ENCODE data around the gene AFF2. TPM values are rescaled to one million over a fixed set of nuclear protein-coding genes. Genes with fewer than 3 reads are reported as not detected.

The AFF2 gene
- total and polyA plus RNA-seq, 4 donors: 1.2 to 13.0 (median 3.9) TPM

GRCh38 chrX:148523303-148524080, 23.1 kb downstream of the AFF2 start:
- WGBS, 2 donors: 61 to 83% methylated on average over 6 of the region's 6 CpGs

DNA sequence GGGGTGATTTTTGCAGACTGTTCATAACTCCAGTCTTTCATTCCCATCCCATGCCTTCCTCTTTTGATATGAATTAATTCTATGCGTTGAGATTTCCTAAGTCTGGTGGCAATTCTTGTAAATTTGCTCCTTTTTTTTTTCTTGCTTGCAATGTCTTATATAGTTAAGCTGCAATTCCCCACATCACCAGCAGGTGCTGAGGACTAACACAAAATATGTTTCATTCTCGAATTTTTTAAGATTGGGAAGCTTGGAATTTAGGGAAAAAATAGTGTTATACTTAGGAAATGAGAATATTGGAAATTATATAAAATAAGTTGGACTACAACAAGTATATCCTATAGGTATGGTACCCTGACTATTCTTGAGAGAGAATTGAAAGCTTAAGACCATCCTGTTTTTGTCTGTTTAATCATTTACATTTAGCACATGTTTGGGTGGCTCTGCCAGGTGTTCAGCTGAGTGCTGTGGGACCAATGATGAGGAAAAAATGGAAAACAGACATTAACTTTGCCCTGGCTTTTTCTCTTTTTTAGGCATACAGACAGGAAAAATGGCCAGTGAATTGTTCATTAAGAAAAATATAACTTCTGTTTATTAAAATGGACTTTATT, 30.2 kb downstream of the AFF2 start:
- WGBS, 2 donors: 13 to 27% methylated on average over 2 of the region's 2 CpGs
- Histone ChIP-seq H3K4me3 (no peak overlapping the region), H3K9ac (ENCODE audit: insufficient read depth in 1 of 2, low read length in 2 of 2) (no peak overlapping the region), H3K36me3 (ENCODE audit: control insufficient read depth in 4 of 4, insufficient read depth in 4 of 4, low read length in 4 of 4) (no peaks in the 10 kb centered on the region), H3K27me3 (ENCODE audit: control insufficient read depth in 3 of 3, insufficient read depth in 3 of 3, low read length in 2 of 3) (peaks cover 0 to 3% (median 3%) of the 10 kb centered on the region in 3 donors), H3K27ac (ENCODE audit: low read depth in 1 of 2, low read length in 1 of 2) (no peak overlapping the region), H3K9me3 (ENCODE audit: control insufficient read depth in 4 of 4, insufficient read depth in 3 of 4, low read length in 3 of 4) (no peaks in the 10 kb centered on the region), H3K4me1 (ENCODE audit: control insufficient read depth in 5 of 5, insufficient read depth in 5 of 5, low read length in 5 of 5) (no peaks in the 10 kb centered on the region)
- TF ChIP-seq, protein P1, sequence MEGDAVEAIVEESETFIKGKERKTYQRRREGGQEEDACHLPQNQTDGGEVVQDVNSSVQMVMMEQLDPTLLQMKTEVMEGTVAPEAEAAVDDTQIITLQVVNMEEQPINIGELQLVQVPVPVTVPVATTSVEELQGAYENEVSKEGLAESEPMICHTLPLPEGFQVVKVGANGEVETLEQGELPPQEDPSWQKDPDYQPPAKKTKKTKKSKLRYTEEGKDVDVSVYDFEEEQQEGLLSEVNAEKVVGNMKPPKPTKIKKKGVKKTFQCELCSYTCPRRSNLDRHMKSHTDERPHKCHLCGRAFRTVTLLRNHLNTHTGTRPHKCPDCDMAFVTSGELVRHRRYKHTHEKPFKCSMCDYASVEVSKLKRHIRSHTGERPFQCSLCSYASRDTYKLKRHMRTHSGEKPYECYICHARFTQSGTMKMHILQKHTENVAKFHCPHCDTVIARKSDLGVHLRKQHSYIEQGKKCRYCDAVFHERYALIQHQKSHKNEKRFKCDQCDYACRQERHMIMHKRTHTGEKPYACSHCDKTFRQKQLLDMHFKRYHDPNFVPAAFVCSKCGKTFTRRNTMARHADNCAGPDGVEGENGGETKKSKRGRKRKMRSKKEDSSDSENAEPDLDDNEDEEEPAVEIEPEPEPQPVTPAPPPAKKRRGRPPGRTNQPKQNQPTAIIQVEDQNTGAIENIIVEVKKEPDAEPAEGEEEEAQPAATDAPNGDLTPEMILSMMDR (IDR thresholded peaks at IDR 0.05; ENCODE audit: control extremely low read depth, extremely low read depth): no peak
- DNase-seq: no peak
- ATAC-seq (ENCODE audit: insufficient read depth, low FRiP score): no peak

More at GRCh38 chrX:148523303-148524080, 23.1 kb downstream of the AFF2 start:
- no peak for ATAC-seq (ENCODE audit: insufficient read depth, low FRiP score)
- no peaks in the 10 kb centered on the region for H3K9me3 ChIP-seq (ENCODE audit: control insufficient read depth in 4 of 4, insufficient read depth in 3 of 4, low read length in 3 of 4)
- no peak overlapping the region for H3K9ac ChIP-seq (ENCODE audit: insufficient read depth in 1 of 2, low read length in 2 of 2)
- no peak overlapping the region for H3K4me3 ChIP-seq
- DNase-seq: no peak
- peaks cover 0 to 6% (median 3%) of the 10 kb centered on the region in 3 donors for H3K27me3 ChIP-seq (ENCODE audit: control insufficient read depth in 3 of 3, insufficient read depth in 3 of 3, low read length in 2 of 3)
- TF ChIP-seq, protein P1 (IDR thresholded peaks at IDR 0.05; ENCODE audit: control extremely low read depth, extremely low read depth): no peak
- no peaks in the 10 kb centered on the region for H3K4me1 ChIP-seq (ENCODE audit: control insufficient read depth in 5 of 5, insufficient read depth in 5 of 5, low read length in 5 of 5)
- no peak overlapping the region for H3K27ac ChIP-seq (ENCODE audit: low read depth in 1 of 2, low read length in 1 of 2)
- no peaks in the 10 kb centered on the region for H3K36me3 ChIP-seq (ENCODE audit: control insufficient read depth in 4 of 4, insufficient read depth in 4 of 4, low read length in 4 of 4)

- no peaks in the 10 kb centered on the region for H3K9me3 ChIP-seq (ENCODE audit: control insufficient read depth in 4 of 4, insufficient read depth in 3 of 4, low read length in 3 of 4)
- 71 to 91% methylated on average over 2 of the region's 2 CpGs for WGBS, 2 donors
- no peak overlapping the region for H3K27ac ChIP-seq (ENCODE audit: low read depth in 1 of 2, low read length in 1 of 2)
- DNase-seq: no peak
- no peak overlapping the region for H3K9ac ChIP-seq (ENCODE audit: insufficient read depth in 1 of 2, low read length in 2 of 2)
- TF ChIP-seq, protein P1 (IDR thresholded peaks at IDR 0.05; ENCODE audit: control extremely low read depth, extremely low read depth): no peak
- no peak for ATAC-seq (ENCODE audit: insufficient read depth, low FRiP score)
- no peaks in the 10 kb centered on the region for H3K4me1 ChIP-seq (ENCODE audit: control insufficient read depth in 5 of 5, insufficient read depth in 5 of 5, low read length in 5 of 5)
- H3K36me3 ChIP-seq (ENCODE audit: control insufficient read depth in 4 of 4, insufficient read depth in 4 of 4, low read length in 4 of 4): no peaks in the 10 kb centered on the region
- H3K27me3 ChIP-seq (ENCODE audit: control insufficient read depth in 3 of 3, insufficient read depth in 3 of 3, low read length in 2 of 3): peaks cover 0 to 2% (median 0%) of the 10 kb centered on the region in 3 donors
- H3K4me3 ChIP-seq: no peak overlapping the region
Measured at GRCh38 chrX:148534291-148534690, 33.9 kb downstream of the AFF2 start.
